ENCODE results near the gene GPR135. TPM values are rescaled to one million over a fixed set of nuclear protein-coding genes. Genes with fewer than 3 reads are reported as not detected.

Gene GPR135
- total RNA-seq, 3 donors from 2014 or later, result 1.7 to 4.9 (median 2.8) TPM

GRCh38 chr14:59507752-59508103 is 42.5 kb upstream of the GPR135 start:
- no peaks in the 10 kb centered on the region for H3K36me3 ChIP-seq (ENCODE audit: low read depth)
- no peak overlapping the region for H3K4me3 ChIP-seq
- ATAC-seq, result no peak
- H3K9me3 ChIP-seq, result no peaks in the 10 kb centered on the region
- intact Hi-C loops (cut with DNase I, micrococcal nuclease), result loop anchor here in 1 of 2 donors (2.0 kb wide), 1 partner anchor 69 kb away; the partner anchor contains the start of gene CCDC175
- no peak for TF ChIP-seq CTCF (IDR thresholded peaks at IDR 0.05)
- DNase-seq, result no peak
- peaks cover 8% of the 10 kb centered on the region for H3K4me1 ChIP-seq (ENCODE audit: low read depth)

- intact Hi-C loops (cut with DNase I, micrococcal nuclease), result loop anchor here in 1 of 2 donors (2.0 kb wide), 1 partner anchor 70 kb away; the partner anchor contains the start of gene CCDC175
- ATAC-seq, result peak; percentile 96
- peak; percentile 88 for TF ChIP-seq CTCF (IDR thresholded peaks at IDR 0.05)
Measured at GRCh38 chr14:59507063-59507751, 42.0 kb upstream of the GPR135 start.

GRCh38 chr14:59503256-59503655 is 38.1 kb upstream of the GPR135 start:
- intact Hi-C loops (cut with DNase I, micrococcal nuclease), result no loop called here
- H3K9me3 ChIP-seq, result no peaks in the 10 kb centered on the region
- no peak for ATAC-seq
- no peaks in the 10 kb centered on the region for H3K36me3 ChIP-seq (ENCODE audit: low read depth)
- H3K4me1 ChIP-seq (ENCODE audit: low read depth), result no peaks in the 10 kb centered on the region
- TF ChIP-seq CTCF (IDR thresholded peaks at IDR 0.05), result no peak
- DNase-seq, result no peak
- no peak overlapping the region for H3K4me3 ChIP-seq

More at GRCh38 chr14:59507063-59507751, 42.0 kb upstream of the GPR135 start:
- no peak overlapping the region for H3K4me3 ChIP-seq
- H3K9me3 ChIP-seq, result no peaks in the 10 kb centered on the region
- no peaks in the 10 kb centered on the region for H3K36me3 ChIP-seq (ENCODE audit: low read depth)
- DNase-seq, result peak in 2 of 3 donors; percentile 79 to 88
- peaks cover 8% of the 10 kb centered on the region for H3K4me1 ChIP-seq (ENCODE audit: low read depth)

GRCh38 chr14:59500732-59501131 is 35.6 kb upstream of the GPR135 start:
- ATAC-seq (peak; percentile 94), DNase-seq (peak in 1 of 3 donors; percentile 31)
- intact Hi-C loops (cut with DNase I, micrococcal nuclease), result no loop called here
- no peak for TF ChIP-seq CTCF (IDR thresholded peaks at IDR 0.05)
- Histone ChIP-seq H3K36me3 (ENCODE audit: low read depth) (no peaks in the 10 kb centered on the region), H3K9me3 (no peaks in the 10 kb centered on the region), H3K4me1 (ENCODE audit: low read depth) (no peaks in the 10 kb centered on the region), H3K4me3 (no peak overlapping the region)

- intact Hi-C loops (cut with DNase I, micrococcal nuclease), result no loop called here
- Histone ChIP-seq H3K36me3 (ENCODE audit: low read depth) (no peaks in the 10 kb centered on the region), H3K4me3 (no peak overlapping the region), H3K9me3 (no peaks in the 10 kb centered on the region), H3K4me1 (ENCODE audit: low read depth) (peaks cover 7% of the 10 kb centered on the region)
- no peak for TF ChIP-seq CTCF (IDR thresholded peaks at IDR 0.05)
- ATAC-seq (no peak), DNase-seq (no peak)
Measured at GRCh38 chr14:59492384-59492783, 27.2 kb upstream of the GPR135 start.
